Left renal pelvis (tissue), 4 donors: ENCODE measurements around the gene TPRX1. TPM values are rescaled to one million over a fixed set of nuclear protein-coding genes. Genes with fewer than 3 reads are reported as not detected.
"Not testable (repeated sequence)": the region's sequence is repeated elsewhere in the genome, so short reads cannot be mapped to it uniquely, and the experiment has no call there.

Experiments
- DNase-seq, 4 donors: peaks; one replicate each; pipeline ENCODE4 v3.0.0-alpha.2; 2013; ENCODE audit warnings: low read depth in 4 of 4, low spot score in 3 of 4
- polyA plus RNA-seq, 4 donors: library from polyadenylated mRNA; unstranded; fragments of 120-200 nt; gene quantifications; one replicate each; pipeline ENCODE4 v1.2.1, GENCODE V29; 2013; ENCODE audit not compliant: insufficient read length in 4 of 4

Gene TPRX1
- polyA plus RNA-seq, 4 donors = not detected

- no peak for DNase-seq
These were observed 1.8 kb downstream of the TPRX1 start for GRCh38 chr19:47802521-47803043.

- DNase-seq = no peak
These were observed 3.1 kb downstream of the TPRX1 start for GRCh38 chr19:47801270-47801669.

GRCh38 chr19:47798904-47799266 is 5.5 kb downstream of the TPRX1 start:
- no peak for DNase-seq

GRCh38 chr19:47797996-47798903 is 6.1 kb downstream of the TPRX1 start:
- no peak for DNase-seq

GRCh38 chr19:47796785-47797184 is 7.6 kb downstream of the TPRX1 start:
- DNase-seq = no peak

- no peak for DNase-seq
These were observed 9.8 kb downstream of the TPRX1 start for GRCh38 chr19:47794526-47794925.

GRCh38 chr19:47792616-47793015 is 11.7 kb downstream of the TPRX1 start:
- no peak for DNase-seq

- DNase-seq = no peak
These were observed 13.9 kb downstream of the TPRX1 start for GRCh38 chr19:47790398-47790814.

GRCh38 chr19:47789811-47790210 is 14.5 kb downstream of the TPRX1 start:
- not testable (repeated sequence) for DNase-seq

GRCh38 chr19:47787307-47787706 is 17.0 kb downstream of the TPRX1 start:
- not testable (repeated sequence) for DNase-seq

- DNase-seq = no peak
These were observed 17.8 kb downstream of the TPRX1 start for GRCh38 chr19:47786566-47786965.

- no peak for DNase-seq
These were observed 22.6 kb downstream of the TPRX1 start for GRCh38 chr19:47781590-47782262.

- DNase-seq = no peak
These were observed 24.2 kb downstream of the TPRX1 start for GRCh38 chr19:47780215-47780551.

GRCh38 chr19:47779524-47780214 is 24.7 kb downstream of the TPRX1 start:
- no peak for DNase-seq

- no peak for DNase-seq
These were observed 25.4 kb downstream of the TPRX1 start for GRCh38 chr19:47778954-47779351.

GRCh38 chr19:47778049-47778953 is 26.1 kb downstream of the TPRX1 start, which contains the start of gene SELENOW:
SELENOW (plus strand) TSS chr19:47778703; CDS start chr19:47778786, 83 bp downstream.
- peak; percentile 69 to 72 (median 71) for DNase-seq

- DNase-seq = not testable (repeated sequence)
These were observed 26.9 kb downstream of the TPRX1 start for GRCh38 chr19:47777245-47778048.

- no peak for DNase-seq
These were observed 27.8 kb downstream of the TPRX1 start for GRCh38 chr19:47776568-47776967.

- DNase-seq = not testable (repeated sequence)
These were observed 33.1 kb downstream of the TPRX1 start for GRCh38 chr19:47771291-47771690.
